Lung (tissue), 12 donors: ENCODE results near the gene SIAH3. TPM values are rescaled to one million over a fixed set of nuclear protein-coding genes. Genes with fewer than 3 reads are reported as not detected.

Experiments
- ATAC-seq: fragments of 200-7000 bp; cut with Tn5 transposase; one replicate; pipeline ENCODE4 v1.9.1; 2020; ENCODE audit warnings: moderate number of reproducible peaks; ENCODE audit not compliant: insufficient read depth, low FRiP score
- DNase-seq, 3 donors: peaks; one replicate each; pipeline ENCODE4 v3.0.0-alpha.2; 2013 to 2017
- H3K27ac ChIP-seq, 2 donors: one replicate each; pipeline ENCODE4 v1.5.1; 2013; ENCODE audit warnings: mild to moderate bottlenecking in 2 of 2, moderate library complexity in 2 of 2, control low read depth in 1 of 2, inconsistent platforms in 1 of 2, low read depth in 1 of 2, low read length in 1 of 2
- H3K27me3 ChIP-seq, 3 donors: one replicate each; pipeline ENCODE4 v1.5.1; 2013; ENCODE audit warnings: low read length in 2 of 3; ENCODE audit not compliant: control insufficient read depth in 3 of 3, insufficient read depth in 3 of 3
- H3K36me3 ChIP-seq, 4 donors: one replicate each; pipeline ENCODE4 v1.5.1; 2013; ENCODE audit warnings: low read length in 4 of 4, mild to moderate bottlenecking in 1 of 4, moderate library complexity in 1 of 4; ENCODE audit not compliant: control insufficient read depth in 4 of 4, insufficient read depth in 4 of 4
- H3K4me1 ChIP-seq, 5 donors: one replicate each; pipeline ENCODE4 v1.5.1; 2013; ENCODE audit warnings: low read length in 5 of 5, mild to moderate bottlenecking in 2 of 5, moderate library complexity in 1 of 5; ENCODE audit not compliant: control insufficient read depth in 5 of 5, insufficient read depth in 5 of 5
- H3K4me3 ChIP-seq: one replicate; pipeline ENCODE4 v1.5.1; 2013; ENCODE audit warnings: mild to moderate bottlenecking, control low read depth, moderate library complexity
- H3K9ac ChIP-seq, 2 donors: one replicate each; pipeline ENCODE4 v1.5.1; 2013; ENCODE audit warnings: low read length in 2 of 2, control low read depth in 1 of 2; ENCODE audit not compliant: insufficient read depth in 1 of 2
- H3K9me3 ChIP-seq, 4 donors: one replicate each; pipeline ENCODE4 v1.5.1; 2013; ENCODE audit warnings: low read length in 3 of 4, mild to moderate bottlenecking in 1 of 4, moderate library complexity in 1 of 4; ENCODE audit not compliant: control insufficient read depth in 4 of 4, insufficient read depth in 3 of 4
- CTCF ChIP-seq: IDR thresholded peaks from 2 replicates; pipeline ENCODE4 v1.5.1; 2012; ENCODE audit warnings: mild to moderate bottlenecking; ENCODE audit errors: control extremely low read depth, extremely low read depth
- WGBS, 2 donors: extraction: QIAGEN DNeasy Blood & Tissue Kit; methylation state at CpG; one replicate each; pipeline ENCODE4 v1.1.7; 2013; 5-methylcytosine and 5-hydroxymethylcytosine counted together
- polyA plus RNA-seq, 2 donors: library from polyadenylated mRNA; stranded (reverse); fragments of 200-250 nt; gene quantifications; one replicate each; pipeline ENCODE4 v1.2.1, GENCODE V29; 2013
- total RNA-seq, 2 donors: library from RNA; depleted of rRNA in 1 of 2; stranded (reverse); fragments of >200 nt in 1 of 2; gene quantifications; one replicate each; pipeline ENCODE4 v1.2.1, GENCODE V29; 2014 to 2021
- donor health status: control.
- donor health status: control.
- donor health status: Bipolar disorder and iron deficiency.
- donor health status: healthy.
- donor health status: DM: yes; HTN: yes; CAD: no.

SIAH3 gene
- total and polyA plus RNA-seq, 4 donors: 0.03 to 0.31 (median 0.05) TPM

GRCh38 chr13:45787346-45787745 lies 64.2 kb downstream of the SIAH3 start:
- WGBS, 2 donors: 99 to 100% methylated on average over 2 of the region's 2 CpGs
- Histone ChIP-seq H3K36me3 (no peaks in the 10 kb centered on the region), H3K27ac (no peak overlapping the region), H3K4me1 (no peaks in the 10 kb centered on the region), H3K9ac (no peak overlapping the region), H3K4me3 (no peak overlapping the region), H3K27me3 (peaks cover 0 to 6% (median 5%) of the 10 kb centered on the region in 3 donors), H3K9me3 (peaks cover 0 to 5% (median 0%) of the 10 kb centered on the region in 4 donors)
- ATAC-seq: no peak
- DNase-seq: no peak
- no peak for TF ChIP-seq CTCF

GRCh38 chr13:45786293-45786920 lies 65.1 kb downstream of the SIAH3 start:
- H3K9ac ChIP-seq: no peak overlapping the region
- no peak overlapping the region for H3K4me3 ChIP-seq
- H3K27ac ChIP-seq: no peak overlapping the region
- ATAC-seq (no peak), DNase-seq (peak in 1 of 3 donors; percentile 12)
- no peak for TF ChIP-seq CTCF
- H3K36me3 ChIP-seq: no peaks in the 10 kb centered on the region
- H3K27me3 ChIP-seq: peaks cover 0 to 6% (median 5%) of the 10 kb centered on the region in 3 donors
- H3K9me3 ChIP-seq: peaks cover 0 to 5% (median 0%) of the 10 kb centered on the region in 4 donors
- 30 to 31% methylated on average over 6 of the region's 6 CpGs for WGBS, 2 donors
- H3K4me1 ChIP-seq: peaks cover 0 to 7% (median 0%) of the 10 kb centered on the region in 5 donors

- no peak for TF ChIP-seq CTCF
- H3K4me1 ChIP-seq: peaks cover 0 to 10% (median 0%) of the 10 kb centered on the region in 5 donors
- no peak overlapping the region for H3K4me3 ChIP-seq
- H3K9me3 ChIP-seq: peaks cover 0 to 5% (median 0%) of the 10 kb centered on the region in 4 donors
- 84 to 89% methylated on average over 10 of the region's 10 CpGs for WGBS, 2 donors
- ATAC-seq: no peak
- H3K36me3 ChIP-seq: no peaks in the 10 kb centered on the region
- H3K27me3 ChIP-seq: peaks cover 0 to 2% (median 2%) of the 10 kb centered on the region in 3 donors
- DNase-seq: no peak
- no peak overlapping the region for H3K9ac ChIP-seq
- H3K27ac ChIP-seq: no peak overlapping the region
Measured at GRCh38 chr13:45784755-45785675, 66.5 kb downstream of the SIAH3 start.
